SK-N-SH (cell line): ENCODE results near the gene TMEM176A. TPM values are rescaled to one million over a fixed set of nuclear protein-coding genes. Genes with fewer than 3 reads are reported as not detected.

Experiments used
- CTCF ChIA-PET: fragments of 300-600, 350-600 bp; formaldehyde crosslinking; extraction: SDS; loops from one replicate; lab custom pipeline; 2021; lab: Yijun Ruan, JAX
- POLR2A ChIA-PET: fragments of 350-600 bp; sonication (Branson Sonifier 250); formaldehyde crosslinking; extraction: SDS; loops from one replicate; lab custom pipeline; 2020; ENCODE audit warnings: antibody characterized with exemption, inconsistent platforms; lab: Yijun Ruan, JAX
- DNase-seq: peaks from one replicate; pipeline ENCODE4 v3.0.0; 2012
- H2AFZ ChIP-seq: fragments of 200-600 bp; sonication (generic); 2 replicates; pipeline ENCODE4 v1.8.1; 2016; ENCODE audit warnings: antibody characterized with exemption, mild to moderate bottlenecking, low read depth
- H3F3A ChIP-seq: fragments of 200-600 bp; sonication (generic); replicated peaks from 2 replicates; pipeline ENCODE3; 2016; ENCODE audit warnings: antibody characterized with exemption, mild to moderate bottlenecking; ENCODE audit not compliant: insufficient read depth
- H3K27ac ChIP-seq, 2 experiments: fragments of 200-500 bp in 1 of 2; fragments of 200-600 bp in 1 of 2; sonication (Bioruptor generic) in 1 of 2; sonication (generic), shearing (Covaris generic) in 1 of 2; 2 replicates each; pipeline versions ENCODE4 v1.5.1 to v1.6.1; 2014 to 2016; ENCODE audit warnings: low read depth in 2 of 2, inconsistent platforms in 1 of 2, low read length in 1 of 2, mild to moderate bottlenecking in 1 of 2, mixed read lengths in 1 of 2
- H3K27me3 ChIP-seq: fragments of 200-600 bp; sonication (generic), shearing (Covaris generic); 2 replicates; pipeline ENCODE4 v1.6.1; 2016; ENCODE audit warnings: mixed run types; ENCODE audit not compliant: insufficient read depth
- H3K36me3 ChIP-seq, 2 experiments: fragments of 200-500 bp in 1 of 2; fragments of 200-600 bp in 1 of 2; sonication (Bioruptor generic) in 1 of 2; sonication (generic) in 1 of 2; replicated peaks in 1 of 2; 2 replicates each; pipeline versions ENCODE3 to v1.5.1; 2014 to 2016; ENCODE audit warnings: low read length in 1 of 2, mild to moderate bottlenecking in 1 of 2; ENCODE audit not compliant: insufficient read depth in 2 of 2, control insufficient read depth in 1 of 2
- H3K4me1 ChIP-seq, 2 experiments: fragments of 200-500 bp in 1 of 2; fragments of 200-600 bp in 1 of 2; sonication (Bioruptor generic) in 1 of 2; sonication (generic), shearing (Covaris generic) in 1 of 2; 2 replicates each; pipeline versions ENCODE4 v1.5.1 to v1.6.1; 2014 to 2016; ENCODE audit warnings: low read depth in 1 of 2, low read length in 1 of 2, mixed run types in 1 of 2; ENCODE audit not compliant: insufficient read depth in 2 of 2, control insufficient read depth in 1 of 2
- H3K4me2 ChIP-seq: fragments of 200-600 bp; sonication (generic), shearing (Covaris generic); 2 replicates; pipeline ENCODE4 v1.6.1; 2017; ENCODE audit warnings: mixed run types
- H3K4me3 ChIP-seq, 2 experiments: fragments of 200-500 bp in 1 of 2; fragments of 200-600 bp in 1 of 2; sonication (Bioruptor generic) in 1 of 2; sonication (generic), shearing (Covaris generic) in 1 of 2; 2 replicates each; pipeline versions ENCODE4 v1.5.1 to v1.8.1; 2014 to 2016; ENCODE audit warnings: low read depth in 2 of 2, inconsistent platforms in 1 of 2, low read length in 1 of 2, mild to moderate bottlenecking in 1 of 2, mixed read lengths in 1 of 2, moderate library complexity in 1 of 2
- H3K79me2 ChIP-seq: fragments of 200-600 bp; sonication (generic); 2 replicates; pipeline ENCODE4 v1.8.1; 2017; ENCODE audit warnings: mild to moderate bottlenecking; ENCODE audit not compliant: insufficient read depth
- H3K9ac ChIP-seq: fragments of 200-600 bp; sonication (generic); 2 replicates; pipeline ENCODE4 v1.6.1; 2017; ENCODE audit warnings: mixed run types
- H3K9me2 ChIP-seq: fragments of 200-600 bp; sonication (generic); 2 replicates; pipeline ENCODE4 v1.6.1; 2017; ENCODE audit warnings: mixed run types
- H3K9me3 ChIP-seq: fragments of 200-600 bp; sonication (generic); 2 replicates; pipeline ENCODE4 v1.6.1; 2017; ENCODE audit warnings: mixed run types, mild to moderate bottlenecking, moderate library complexity
- H4K20me1 ChIP-seq: fragments of 200-600 bp; sonication (generic); 2 replicates; pipeline ENCODE4 v1.6.1; 2017; ENCODE audit warnings: mild to moderate bottlenecking, mixed run types; ENCODE audit not compliant: insufficient read depth
- CHD2 ChIP-seq: fragments of 150-350 bp; IDR thresholded peaks from 2 replicates; pipeline ENCODE4 v1.6.1; 2018; ENCODE audit warnings: low read length; ENCODE audit not compliant: partially characterized antibody
- EP300 ChIP-seq, 2 experiments: IDR thresholded peaks; 2 replicates each; pipeline versions ENCODE4 v1.4.0 to v1.6.1; 2012; ENCODE audit warnings: borderline replicate concordance in 1 of 2, low read depth in 1 of 2, low read length in 1 of 2
- FOSL2 ChIP-seq: IDR thresholded peaks from 2 replicates; pipeline ENCODE4 v1.4.0; 2012; ENCODE audit warnings: low read depth, mild to moderate bottlenecking, moderate library complexity, borderline replicate concordance
- MEF2A ChIP-seq: IDR thresholded peaks from 2 replicates; pipeline ENCODE4 v1.4.0; 2012; ENCODE audit warnings: low read depth, borderline replicate concordance
- MXI1 ChIP-seq: IDR thresholded peaks from 2 replicates; pipeline ENCODE4 v1.6.1; 2012; ENCODE audit warnings: mild to moderate bottlenecking, low read depth, low read length, improper control_type of control experiment
- POLR2AphosphoS5 ChIP-seq: IDR thresholded peaks from 2 replicates; pipeline ENCODE4 v1.6.1; 2012; ENCODE audit warnings: low read depth, low read length
- REST ChIP-seq: IDR thresholded peaks from 2 replicates; pipeline ENCODE4 v1.6.1; 2012; ENCODE audit warnings: mild to moderate bottlenecking, low read depth, low read length, moderate library complexity
- RXRA ChIP-seq: IDR thresholded peaks from 2 replicates; pipeline ENCODE4 v1.4.0; 2012; ENCODE audit warnings: low read depth, mild to moderate bottlenecking, borderline replicate concordance
- SIN3A ChIP-seq: IDR thresholded peaks from 2 replicates; pipeline ENCODE4 v1.6.1; 2012; ENCODE audit warnings: low read depth, mild to moderate bottlenecking, low read length, moderate library complexity, borderline replicate concordance
- SMC3 ChIP-seq: IDR thresholded peaks from 2 replicates; pipeline ENCODE4 v1.6.1; 2012; ENCODE audit warnings: low read depth, low read length, improper control_type of control experiment
- TCF12 ChIP-seq: IDR thresholded peaks from 2 replicates; pipeline ENCODE4 v1.4.0; 2012
- USF2 ChIP-seq: fragments of 150-350 bp; IDR thresholded peaks from 2 replicates; pipeline ENCODE4 v1.6.1; 2017; ENCODE audit warnings: antibody characterized with exemption, low read length, low read depth, borderline replicate concordance
- WGBS: methylation state at CpG from one replicate; pipeline ENCODE4 v1.1.6; 2017; ENCODE audit warnings: low lambda C conversion rate; 5-methylcytosine and 5-hydroxymethylcytosine counted together
- polyA plus RNA-seq, 3 experiments: library from polyadenylated mRNA; depleted of rRNA; stranded (reverse); fragments of >200 nt; gene quantifications; 2 replicates each; pipeline ENCODE4 v1.2.3, GENCODE V29; 2012

TMEM176A gene
- polyA plus RNA-seq, 1 of the 3 experiments (the other 2 are of a cell fraction), result not detected

- peak; percentile 33 for DNase-seq
- Histone ChIP-seq H3F3A (no peaks in the 10 kb centered on the region), H3K4me1 (peaks cover 0 to 4% of the 10 kb centered on the region in 2 experiments; a peak in 2 of 4 replicates), H3K9me3 (no peaks in the 10 kb centered on the region), H3K79me2 (no peaks in the 10 kb centered on the region), H3K36me3 (no peaks in the 10 kb centered on the region), H3K9me2 (no peaks in the 10 kb centered on the region), H3K4me3 (no peak overlapping the region), H3K9ac (no peak overlapping the region), H3K4me2 (no peak overlapping the region), H4K20me1 (no peaks in the 10 kb centered on the region), H2AFZ (no peak overlapping the region), H3K27me3 (no peaks in the 10 kb centered on the region), H3K27ac (no peak overlapping the region)
- POLR2A ChIA-PET, result no interaction called here
- TF ChIP-seq RXRA, result no peak
- no peak for TF ChIP-seq MXI1
- no peak for TF ChIP-seq SMC3
- no peak for TF ChIP-seq MEF2A
- no peak for TF ChIP-seq CHD2
- TF ChIP-seq USF2, result no peak
- no peak for TF ChIP-seq REST
- TF ChIP-seq SIN3A, result no peak
- 42% methylated on average over 4 of the region's 4 CpGs for WGBS
- CTCF ChIA-PET, result interaction anchor here (1.2 to 1.7 kb wide), 2 partner anchors 8 to 9 kb away, joined by 3 to 8 read pairs; no protein-coding TSS in a partner anchor
Measured at GRCh38 chr7:150797661-150798060, 2.9 kb upstream of the TMEM176A start.

- Histone ChIP-seq H4K20me1 (no peaks in the 10 kb centered on the region), H3K9me3 (no peaks in the 10 kb centered on the region), H3K9me2 (no peaks in the 10 kb centered on the region), H2AFZ (no peak overlapping the region; the same call in 1 of the 2 replicates), H3K4me2 (no peak overlapping the region), H3K27me3 (no peaks in the 10 kb centered on the region), H3K4me3 (no peak overlapping the region), H3K36me3 (no peaks in the 10 kb centered on the region), H3F3A (no peaks in the 10 kb centered on the region), H3K9ac (no peak overlapping the region), H3K4me1 (peaks cover 0 to 7% of the 10 kb centered on the region in 2 experiments; a peak in 2 of 4 replicates), H3K27ac (no peak overlapping the region), H3K79me2 (no peaks in the 10 kb centered on the region)
- 77% methylated on average over 3 of the region's 3 CpGs for WGBS
- peak; percentile 8 for DNase-seq
- POLR2A ChIA-PET, result no interaction called here
- TF ChIP-seq EP300 (IDR thresholded peaks at IDR 0.05; ENCODE audit: borderline replicate concordance in 1 of 2, low read depth in 1 of 2, low read length in 1 of 2) (no peak), TCF12 (no peak), SMC3 (no peak), MXI1 (no peak), RXRA (no peak), MEF2A (no peak), POLR2AphosphoS5 (no peak), FOSL2 (no peak)
- CTCF ChIA-PET, result interaction anchor here (1.0 to 2.5 kb wide), 6 partner anchors 9 to 177 kb away, joined by 3 to 10 read pairs (median 6); no protein-coding TSS in a partner anchor
Measured at GRCh38 chr7:150799156-150799555, 1.4 kb upstream of the TMEM176A start.
